Activated CD4-positive, alpha-beta T cell treated with anti-CD3 and anti-CD28 coated beads for 24 hours (primary cell): ENCODE data around the gene ILDR1.
"Not testable (repeated sequence)": the region's sequence is repeated elsewhere in the genome, so short reads cannot be mapped to it uniquely, and the experiment has no call there.

ENCODE experiments used
- DNase-seq, 2 donors: peaks; one replicate each; pipeline ENCODE4 v3.0.0-alpha.2; 2020; ENCODE audit warnings: low read depth in 2 of 2

ILDR1 gene

GRCh38 chr3:122021811-122022401, at the start of gene ILDR1:
ILDR1 (minus strand) TSS chr3:122022247; CDS start chr3:122022077, 170 bp downstream.
- DNase-seq = no peak

GRCh38 chr3:122067588-122068240, 45.7 kb upstream of the ILDR1 start:
- no peak for DNase-seq

- DNase-seq = no peak
These were observed 45.1 kb upstream of the ILDR1 start for GRCh38 chr3:122067214-122067550.

GRCh38 chr3:122066331-122067213, 44.5 kb upstream of the ILDR1 start:
- no peak for DNase-seq

- no peak for DNase-seq
These were observed 42.3 kb upstream of the ILDR1 start for GRCh38 chr3:122064326-122064725.

- no peak for DNase-seq
These were observed 41.9 kb upstream of the ILDR1 start for GRCh38 chr3:122063908-122064307.

GRCh38 chr3:122060040-122060698, 38.1 kb upstream of the ILDR1 start:
- DNase-seq = no peak

- DNase-seq = no peak
These were observed 36.2 kb upstream of the ILDR1 start for GRCh38 chr3:122058294-122058693.

- DNase-seq = no peak
These were observed 35.6 kb upstream of the ILDR1 start for GRCh38 chr3:122057671-122058070.

- DNase-seq = no peak
These were observed 33.2 kb upstream of the ILDR1 start, which contains the start of gene CD86 for GRCh38 chr3:122055215-122055614. CD86 (plus strand) TSS chr3:122055362; CDS start chr3:122055490, 128 bp downstream.

- DNase-seq = no peak
These were observed 30.9 kb upstream of the ILDR1 start for GRCh38 chr3:122052968-122053367.

GRCh38 chr3:122047773-122048172, 25.7 kb upstream of the ILDR1 start:
- DNase-seq = not testable (repeated sequence)

- not testable (repeated sequence) for DNase-seq
These were observed 25.2 kb upstream of the ILDR1 start for GRCh38 chr3:122047296-122047695.

- DNase-seq = no peak
These were observed 11.0 kb upstream of the ILDR1 start for GRCh38 chr3:122033023-122033422.

GRCh38 chr3:122032531-122032930, 10.5 kb upstream of the ILDR1 start:
- no peak for DNase-seq

GRCh38 chr3:122031123-122031468, 9.0 kb upstream of the ILDR1 start:
- DNase-seq = no peak

GRCh38 chr3:122030381-122031122, 8.5 kb upstream of the ILDR1 start:
- no peak for DNase-seq

- DNase-seq = no peak
These were observed 3.2 kb upstream of the ILDR1 start for GRCh38 chr3:122025296-122025695.

- no peak for DNase-seq
These were observed 2.8 kb upstream of the ILDR1 start for GRCh38 chr3:122024800-122025199.

- DNase-seq = no peak
These were observed 1.4 kb upstream of the ILDR1 start for GRCh38 chr3:122023335-122023910.

GRCh38 chr3:122021037-122021436, 1.0 kb downstream of the ILDR1 start:
- no peak for DNase-seq
